Fibroblast of mammary gland (primary cell): ENCODE results near the gene COL7A1.

Experiments used
- DNase-seq: peaks from one replicate; pipeline ENCODE4 v3.0.0-alpha.2; 2010; ENCODE audit warnings: low read depth
- H3K4me3 ChIP-seq: 2 replicates; pipeline ENCODE4 v1.5.1; 2011; ENCODE audit warnings: low read depth, mild to moderate bottlenecking, low read length, moderate library complexity; ENCODE audit not compliant: control insufficient read depth
- CTCF ChIP-seq: conservative IDR thresholded peaks from 2 replicates; pipeline ENCODE4 v1.5.1; 2011; ENCODE audit warnings: low read depth, low read length, inconsistent platforms; ENCODE audit not compliant: control insufficient read depth, insufficient read depth

Gene COL7A1

GRCh38 chr3:48592519-48593087 is 2.5 kb downstream of the COL7A1 start:
- no peak for TF ChIP-seq CTCF
- H3K4me3 ChIP-seq, result no peak overlapping the region
- DNase-seq, result peak; percentile 23

DNA sequence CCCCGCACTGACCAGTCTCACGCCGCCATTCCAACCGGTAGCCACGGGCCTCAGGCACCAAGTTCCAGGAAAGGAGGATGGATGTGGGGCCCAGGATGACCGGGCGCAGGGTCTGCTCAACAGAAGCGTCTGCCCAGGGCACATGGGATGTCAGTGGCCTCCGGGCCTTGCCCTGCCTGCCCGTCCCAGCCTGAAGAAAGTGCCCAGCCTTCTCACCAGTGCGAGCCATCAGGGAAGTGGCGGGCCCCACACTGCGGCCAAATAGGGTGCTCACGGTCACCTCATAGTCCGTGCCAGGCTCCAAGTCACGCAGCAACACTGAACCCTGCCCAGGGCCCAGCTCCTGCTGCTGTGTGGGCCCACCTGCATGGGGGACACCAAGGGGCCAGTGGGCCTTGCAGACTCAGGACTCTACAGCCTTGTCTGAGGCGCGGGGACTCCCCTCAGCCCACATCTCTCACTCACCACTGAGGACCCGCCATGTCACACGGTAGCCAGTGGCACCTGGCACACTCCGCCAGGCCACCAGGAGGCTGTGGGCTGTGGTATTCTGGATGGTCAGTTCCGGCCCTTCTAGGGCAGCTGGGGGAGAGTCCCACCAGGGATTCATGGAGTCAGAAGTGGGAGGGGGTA is 3.1 kb downstream of the COL7A1 start:
- TF ChIP-seq CTCF, result no peak
- no peak overlapping the region for H3K4me3 ChIP-seq
- DNase-seq, result no peak

- H3K4me3 ChIP-seq, result no peak overlapping the region
- DNase-seq, result no peak
- TF ChIP-seq CTCF, result no peak
These were observed 3.7 kb downstream of the COL7A1 start for GRCh38 chr3:48591436-48591835.

DNA sequence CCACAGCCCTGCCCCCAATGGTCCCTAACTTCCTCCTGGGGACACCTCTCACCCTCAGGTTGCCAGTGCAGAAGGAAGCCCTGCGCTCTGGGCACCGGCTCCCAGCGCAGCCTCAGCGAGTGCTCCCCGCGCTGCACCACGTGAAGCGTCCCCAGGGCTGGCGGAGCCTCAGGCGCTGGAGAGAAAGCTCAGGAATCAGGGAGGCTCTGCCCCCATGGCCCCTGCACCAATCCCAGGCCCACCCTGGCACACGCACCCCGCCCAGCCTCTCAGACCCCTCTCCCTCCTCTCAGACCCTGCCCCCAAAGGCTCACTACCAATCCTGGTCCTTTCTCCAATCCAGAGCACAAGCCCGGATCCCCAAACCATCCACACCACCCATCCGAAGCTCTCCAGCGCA is 6.9 kb downstream of the COL7A1 start:
- H3K4me3 ChIP-seq, result no peak overlapping the region
- no peak for TF ChIP-seq CTCF
- no peak for DNase-seq

- no peak overlapping the region for H3K4me3 ChIP-seq
- DNase-seq, result no peak
- TF ChIP-seq CTCF, result no peak
These were observed 7.4 kb downstream of the COL7A1 start for GRCh38 chr3:48587686-48588085.

GRCh38 chr3:48585411-48585810 is 9.7 kb downstream of the COL7A1 start:
- no peak for DNase-seq
- H3K4me3 ChIP-seq, result no peak overlapping the region
- TF ChIP-seq CTCF, result no peak
